ENCODE results near the gene PLCB4. TPM values are rescaled to one million over a fixed set of nuclear protein-coding genes. Genes with fewer than 3 reads are reported as not detected.

The PLCB4 gene
- total RNA-seq, 1 donor from 2014 or later = 30.5 TPM

DNA sequence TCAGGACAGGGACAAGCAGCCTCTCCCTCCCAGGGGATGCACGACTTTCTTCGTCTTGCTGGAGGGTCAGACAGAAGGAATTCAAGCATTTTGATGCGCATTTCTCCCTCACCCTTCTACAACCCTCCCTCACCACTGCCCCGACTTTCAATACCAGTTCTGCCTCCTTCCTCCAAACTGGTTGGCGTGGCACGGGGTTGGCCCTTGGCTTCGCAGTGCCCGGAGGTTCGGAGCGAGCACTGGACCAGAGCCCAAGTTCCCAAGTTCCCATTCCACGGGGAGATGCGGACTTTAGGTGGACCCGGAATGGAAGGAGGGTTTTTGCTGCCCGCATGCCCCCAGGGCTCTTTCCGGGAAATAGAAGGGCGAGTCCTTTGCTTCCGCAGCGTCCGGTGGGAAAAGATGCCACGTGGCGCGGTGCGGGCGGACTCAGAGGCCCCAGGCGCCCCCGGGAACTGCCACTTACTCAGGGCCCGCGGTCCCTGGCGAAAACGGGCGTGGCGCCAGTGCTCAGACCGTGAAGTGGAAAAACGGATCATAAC is 437.5 kb downstream of the PLCB4 start:
- peaks cover 73% of the 10 kb centered on the region for H3K27me3 ChIP-seq (ENCODE audit: low read depth)
- peak overlapping the region; percentile 36 for H3K4me3 ChIP-seq
- TF ChIP-seq, protein P1, sequence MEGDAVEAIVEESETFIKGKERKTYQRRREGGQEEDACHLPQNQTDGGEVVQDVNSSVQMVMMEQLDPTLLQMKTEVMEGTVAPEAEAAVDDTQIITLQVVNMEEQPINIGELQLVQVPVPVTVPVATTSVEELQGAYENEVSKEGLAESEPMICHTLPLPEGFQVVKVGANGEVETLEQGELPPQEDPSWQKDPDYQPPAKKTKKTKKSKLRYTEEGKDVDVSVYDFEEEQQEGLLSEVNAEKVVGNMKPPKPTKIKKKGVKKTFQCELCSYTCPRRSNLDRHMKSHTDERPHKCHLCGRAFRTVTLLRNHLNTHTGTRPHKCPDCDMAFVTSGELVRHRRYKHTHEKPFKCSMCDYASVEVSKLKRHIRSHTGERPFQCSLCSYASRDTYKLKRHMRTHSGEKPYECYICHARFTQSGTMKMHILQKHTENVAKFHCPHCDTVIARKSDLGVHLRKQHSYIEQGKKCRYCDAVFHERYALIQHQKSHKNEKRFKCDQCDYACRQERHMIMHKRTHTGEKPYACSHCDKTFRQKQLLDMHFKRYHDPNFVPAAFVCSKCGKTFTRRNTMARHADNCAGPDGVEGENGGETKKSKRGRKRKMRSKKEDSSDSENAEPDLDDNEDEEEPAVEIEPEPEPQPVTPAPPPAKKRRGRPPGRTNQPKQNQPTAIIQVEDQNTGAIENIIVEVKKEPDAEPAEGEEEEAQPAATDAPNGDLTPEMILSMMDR (IDR thresholded peaks at IDR 0.05; ENCODE audit: borderline replicate concordance) = no peak

DNA sequence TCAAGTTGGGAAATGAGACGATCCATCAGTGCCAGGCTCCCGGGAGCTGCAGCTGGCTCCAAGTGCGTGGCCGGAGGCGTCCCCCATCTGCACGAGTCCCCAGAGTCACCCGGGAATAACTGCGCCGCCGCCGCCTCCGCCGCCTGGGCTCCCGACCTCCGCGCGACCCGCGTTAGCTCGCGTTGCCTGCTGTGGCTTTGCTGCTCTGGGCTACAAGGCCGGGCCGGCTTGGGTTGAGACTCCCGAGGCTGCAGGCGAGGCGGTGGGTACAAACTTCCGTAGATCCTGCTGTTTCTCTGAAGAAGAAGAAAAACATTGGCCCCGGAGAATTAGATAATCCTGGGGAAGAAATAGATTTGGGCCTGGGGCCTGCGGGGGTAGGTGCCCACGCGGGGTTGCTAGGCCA is 438.1 kb downstream of the PLCB4 start:
- H3K4me1 ChIP-seq = peaks cover 22% of the 10 kb centered on the region
- peak overlapping the region; percentile 36 for H3K4me3 ChIP-seq
- intact Hi-C loops (cut with micrococcal nuclease) = no loop called here
- no peak overlapping the region for H3K27ac ChIP-seq (replicated peaks)
- H3K36me3 ChIP-seq = no peaks in the 10 kb centered on the region
- H3K9me3 ChIP-seq (replicated peaks) = no peaks in the 10 kb centered on the region
- no peak for DNase-seq
- TF ChIP-seq, protein P1 (IDR thresholded peaks at IDR 0.05; ENCODE audit: borderline replicate concordance) = no peak
- peaks cover 79% of the 10 kb centered on the region for H3K27me3 ChIP-seq (ENCODE audit: low read depth)

More for the DNA sequence above, 437.5 kb downstream of the PLCB4 start:
- intact Hi-C loops (cut with micrococcal nuclease) = no loop called here
- H3K27ac ChIP-seq (replicated peaks) = no peak overlapping the region
- peaks cover 22% of the 10 kb centered on the region for H3K4me1 ChIP-seq
- H3K36me3 ChIP-seq = no peaks in the 10 kb centered on the region
- no peak for DNase-seq
- no peaks in the 10 kb centered on the region for H3K9me3 ChIP-seq (replicated peaks)

DNA sequence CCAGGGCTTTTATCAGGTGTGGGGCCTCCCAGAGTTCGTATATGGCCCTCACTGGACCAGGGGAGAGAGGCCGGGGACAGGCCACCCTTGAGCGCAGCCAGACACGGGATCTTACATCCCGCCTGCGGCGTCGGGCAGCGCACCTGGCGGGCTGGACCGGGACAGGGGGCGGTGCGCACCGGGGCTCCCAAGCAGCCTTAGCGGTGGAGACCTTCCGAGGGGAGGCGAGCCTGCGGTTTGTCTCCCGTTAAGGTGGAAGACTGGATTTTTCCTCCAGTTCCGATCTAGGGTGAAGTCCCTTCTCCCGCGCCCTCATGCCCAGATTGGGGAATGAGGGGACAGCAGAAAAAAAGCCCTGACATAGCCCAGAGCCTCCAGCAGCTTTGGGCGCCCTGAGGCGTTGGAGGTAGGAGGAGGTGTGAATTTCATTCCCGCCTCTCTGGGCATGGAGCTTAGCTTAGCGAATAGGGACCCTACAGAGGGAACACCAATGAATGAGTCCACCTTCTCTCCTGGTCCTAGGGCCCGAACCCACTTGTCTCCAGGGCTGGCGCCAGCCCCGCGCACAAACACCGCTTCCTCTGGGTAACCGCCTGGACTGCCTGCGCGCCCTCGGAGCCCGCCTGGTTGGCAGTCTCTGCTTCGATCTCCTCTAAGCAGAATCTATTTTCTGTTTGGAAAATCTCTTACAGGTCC is 438.8 kb downstream of the PLCB4 start:
- Histone ChIP-seq H3K27me3 (ENCODE audit: low read depth) (peaks cover 86% of the 10 kb centered on the region), H3K9me3 (replicated peaks) (no peaks in the 10 kb centered on the region), H3K36me3 (no peaks in the 10 kb centered on the region), H3K4me3 (no peak overlapping the region), H3K27ac (replicated peaks) (no peak overlapping the region), H3K4me1 (peaks cover 22% of the 10 kb centered on the region)
- intact Hi-C loops (cut with micrococcal nuclease) = no loop called here
- no peak for DNase-seq
- TF ChIP-seq, protein P1 (IDR thresholded peaks at IDR 0.05; ENCODE audit: borderline replicate concordance) = no peak

DNA sequence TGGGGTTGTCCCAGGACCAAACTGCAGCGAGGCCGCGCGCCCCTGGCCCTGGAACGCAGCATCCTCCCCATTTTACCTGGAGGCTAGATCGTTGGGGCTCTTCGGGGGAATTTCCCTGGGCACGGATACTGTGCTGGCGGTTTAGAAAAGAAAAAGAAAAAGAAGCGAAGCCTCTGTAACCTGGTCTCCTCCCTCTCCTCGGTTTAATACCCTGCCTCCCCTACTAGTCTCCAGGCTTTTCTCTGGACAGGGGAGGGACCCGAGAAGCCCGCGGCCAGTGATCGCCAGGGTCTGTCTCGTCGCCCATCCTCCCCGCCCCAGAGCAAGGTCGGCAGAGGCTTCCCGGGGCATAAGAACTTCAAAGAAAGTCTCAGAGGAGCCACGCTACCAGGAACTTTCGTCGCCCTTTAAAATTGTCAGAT is 439.4 kb downstream of the PLCB4 start:
- Histone ChIP-seq H3K27me3 (ENCODE audit: low read depth) (peaks cover 92% of the 10 kb centered on the region), H3K4me1 (peaks cover 22% of the 10 kb centered on the region), H3K36me3 (no peaks in the 10 kb centered on the region), H3K27ac (replicated peaks) (no peak overlapping the region), H3K9me3 (replicated peaks) (no peaks in the 10 kb centered on the region), H3K4me3 (no peak overlapping the region)
- DNase-seq = no peak
- intact Hi-C loops (cut with micrococcal nuclease) = no loop called here
- TF ChIP-seq, protein P1 (IDR thresholded peaks at IDR 0.05; ENCODE audit: borderline replicate concordance) = no peak

DNA sequence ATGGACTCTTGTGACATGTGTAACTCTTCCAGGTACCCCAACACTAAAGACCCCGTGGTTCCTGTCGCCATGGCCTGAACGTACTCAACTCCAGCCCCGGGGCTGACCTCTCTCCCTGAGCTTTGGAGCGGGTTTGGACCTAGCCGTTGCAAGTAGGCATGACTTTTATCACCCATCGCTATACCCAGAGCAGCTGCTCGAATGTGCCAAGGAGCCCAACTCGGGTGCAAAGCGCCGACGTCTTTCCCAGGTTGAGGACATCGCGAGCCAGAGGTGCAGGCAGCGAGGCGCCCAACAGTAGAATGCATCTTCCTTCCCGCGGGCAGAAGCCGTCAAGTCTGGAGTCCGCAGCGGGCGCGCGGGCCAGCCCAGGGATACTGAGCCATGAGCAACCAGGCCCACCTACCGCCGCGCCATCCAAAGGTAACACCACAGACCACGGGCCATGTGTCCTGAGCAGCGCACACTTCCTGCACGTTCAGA is 439.9 kb downstream of the PLCB4 start:
- intact Hi-C loops (cut with micrococcal nuclease) = no loop called here
- H3K27me3 ChIP-seq (ENCODE audit: low read depth) = peaks cover 97% of the 10 kb centered on the region
- DNase-seq = no peak

More for the DNA sequence above, 439.9 kb downstream of the PLCB4 start:
- Histone ChIP-seq H3K4me3 (no peak overlapping the region), H3K27ac (replicated peaks) (no peak overlapping the region), H3K36me3 (no peaks in the 10 kb centered on the region), H3K9me3 (replicated peaks) (no peaks in the 10 kb centered on the region), H3K4me1 (peaks cover 22% of the 10 kb centered on the region)
- TF ChIP-seq, protein P1 (IDR thresholded peaks at IDR 0.05; ENCODE audit: borderline replicate concordance) = no peak

Data from left ventricle myocardium inferior (tissue), 1 donor.